ENCODE data around the gene GUCA1C. TPM values are rescaled to one million over a fixed set of nuclear protein-coding genes. Genes with fewer than 3 reads are reported as not detected.

The GUCA1C gene
- total RNA-seq, 1 experiment from 2014 or later: not detected

- TF ChIP-seq EZH2 (IDR thresholded peaks at IDR 0.05; ENCODE audit: borderline replicate concordance, low read depth, low read length, poor library complexity, severe bottlenecking) (no peak), CTCF (conservative IDR thresholded peaks at IDR 0.05; ENCODE audit: low read depth, low read length) (no peak)
- ChIA-PET POLR2A (ENCODE audit: low non-redundant PET) (no interaction called here), CTCF (no interaction called here)
- no peak overlapping the region for H3K27ac ChIP-seq (ENCODE audit: low read depth, low read length, poor library complexity, severe bottlenecking)
- DNase-seq (ENCODE audit: low spot score): no peak
- no TSS peak for BruUV-seq (replicated peaks)
- no peaks in the 10 kb centered on the region for H3K27me3 ChIP-seq (replicated peaks; ENCODE audit: insufficient read depth, low read depth, low read length, poor library complexity)
- no peaks in the 10 kb centered on the region for H3K9me3 ChIP-seq (ENCODE audit: low read depth, low read length, poor library complexity, severe bottlenecking)
- H3K36me3 ChIP-seq (ENCODE audit: insufficient read depth, low read length, poor library complexity, severe bottlenecking): no peaks in the 10 kb centered on the region
- H3K4me1 ChIP-seq (ENCODE audit: insufficient read depth, low read length, poor library complexity, severe bottlenecking): peaks cover 4% of the 10 kb centered on the region
- H3K4me3 ChIP-seq (ENCODE audit: low read depth, low read length, poor library complexity, severe bottlenecking): no peak overlapping the region
- intact Hi-C loops (cut with micrococcal nuclease; ENCODE audit: unreplicated experiment): no loop called here
These were observed 54.1 kb downstream of the GUCA1C start for GRCh38 chr3:108899530-108899929.

- H3K9me3 ChIP-seq (ENCODE audit: low read depth, low read length, poor library complexity, severe bottlenecking): no peaks in the 10 kb centered on the region
- ChIA-PET POLR2A (ENCODE audit: low non-redundant PET) (no interaction called here), CTCF (interaction anchor here (0.6 kb wide), 1 partner anchor 66 kb away, joined by 6 read pairs; no protein-coding TSS in a partner anchor)
- no peaks in the 10 kb centered on the region for H3K27me3 ChIP-seq (replicated peaks; ENCODE audit: insufficient read depth, low read depth, low read length, poor library complexity)
- DNase-seq (ENCODE audit: low spot score): no peak
- H3K36me3 ChIP-seq (ENCODE audit: insufficient read depth, low read length, poor library complexity, severe bottlenecking): no peaks in the 10 kb centered on the region
- H3K4me3 ChIP-seq (ENCODE audit: low read depth, low read length, poor library complexity, severe bottlenecking): no peak overlapping the region
- H3K27ac ChIP-seq (ENCODE audit: low read depth, low read length, poor library complexity, severe bottlenecking): no peak overlapping the region
- intact Hi-C loops (cut with micrococcal nuclease; ENCODE audit: unreplicated experiment): no loop called here
- peaks cover 7% of the 10 kb centered on the region for H3K4me1 ChIP-seq (ENCODE audit: insufficient read depth, low read length, poor library complexity, severe bottlenecking)
- TF ChIP-seq CTCF (conservative IDR thresholded peaks at IDR 0.05; ENCODE audit: low read depth, low read length) (no peak), EZH2 (IDR thresholded peaks at IDR 0.05; ENCODE audit: borderline replicate concordance, low read depth, low read length, poor library complexity, severe bottlenecking) (no peak)
- no TSS peak for BruUV-seq (replicated peaks)
These were observed 55.8 kb downstream of the GUCA1C start for GRCh38 chr3:108897883-108898282.

GRCh38 chr3:108894981-108895380 lies 58.7 kb downstream of the GUCA1C start:
- BruUV-seq (replicated peaks): no TSS peak

More at GRCh38 chr3:108894981-108895380, 58.7 kb downstream of the GUCA1C start:
- CTCF ChIA-PET: no interaction called here
- intact Hi-C loops (cut with micrococcal nuclease; ENCODE audit: unreplicated experiment): no loop called here
- Histone ChIP-seq H3K27ac (ENCODE audit: low read depth, low read length, poor library complexity, severe bottlenecking) (no peak overlapping the region), H3K36me3 (ENCODE audit: insufficient read depth, low read length, poor library complexity, severe bottlenecking) (no peaks in the 10 kb centered on the region), H3K4me1 (ENCODE audit: insufficient read depth, low read length, poor library complexity, severe bottlenecking) (peaks cover 7% of the 10 kb centered on the region), H3K4me3 (ENCODE audit: low read depth, low read length, poor library complexity, severe bottlenecking) (no peak overlapping the region), H3K27me3 (replicated peaks; ENCODE audit: insufficient read depth, low read depth, low read length, poor library complexity) (no peaks in the 10 kb centered on the region), H3K9me3 (ENCODE audit: low read depth, low read length, poor library complexity, severe bottlenecking) (no peaks in the 10 kb centered on the region)
- DNase-seq (ENCODE audit: low spot score): peak; percentile 62
- POLR2A ChIA-PET (ENCODE audit: low non-redundant PET): no interaction called here
- TF ChIP-seq CTCF (conservative IDR thresholded peaks at IDR 0.05; ENCODE audit: low read depth, low read length) (no peak), EZH2 (IDR thresholded peaks at IDR 0.05; ENCODE audit: borderline replicate concordance, low read depth, low read length, poor library complexity, severe bottlenecking) (no peak)
